ENCODE data around the gene LENG8. TPM values are rescaled to one million over a fixed set of nuclear protein-coding genes. Genes with fewer than 3 reads are reported as not detected.

LENG8 gene
- total and polyA plus RNA-seq, 2 experiments from 2014 or later = 42.1 to 74.3 TPM

GRCh38 chr19:54485851-54486250 lies 36.9 kb downstream of the LENG8 start (continued):
- TF ChIP-seq, protein P1, sequence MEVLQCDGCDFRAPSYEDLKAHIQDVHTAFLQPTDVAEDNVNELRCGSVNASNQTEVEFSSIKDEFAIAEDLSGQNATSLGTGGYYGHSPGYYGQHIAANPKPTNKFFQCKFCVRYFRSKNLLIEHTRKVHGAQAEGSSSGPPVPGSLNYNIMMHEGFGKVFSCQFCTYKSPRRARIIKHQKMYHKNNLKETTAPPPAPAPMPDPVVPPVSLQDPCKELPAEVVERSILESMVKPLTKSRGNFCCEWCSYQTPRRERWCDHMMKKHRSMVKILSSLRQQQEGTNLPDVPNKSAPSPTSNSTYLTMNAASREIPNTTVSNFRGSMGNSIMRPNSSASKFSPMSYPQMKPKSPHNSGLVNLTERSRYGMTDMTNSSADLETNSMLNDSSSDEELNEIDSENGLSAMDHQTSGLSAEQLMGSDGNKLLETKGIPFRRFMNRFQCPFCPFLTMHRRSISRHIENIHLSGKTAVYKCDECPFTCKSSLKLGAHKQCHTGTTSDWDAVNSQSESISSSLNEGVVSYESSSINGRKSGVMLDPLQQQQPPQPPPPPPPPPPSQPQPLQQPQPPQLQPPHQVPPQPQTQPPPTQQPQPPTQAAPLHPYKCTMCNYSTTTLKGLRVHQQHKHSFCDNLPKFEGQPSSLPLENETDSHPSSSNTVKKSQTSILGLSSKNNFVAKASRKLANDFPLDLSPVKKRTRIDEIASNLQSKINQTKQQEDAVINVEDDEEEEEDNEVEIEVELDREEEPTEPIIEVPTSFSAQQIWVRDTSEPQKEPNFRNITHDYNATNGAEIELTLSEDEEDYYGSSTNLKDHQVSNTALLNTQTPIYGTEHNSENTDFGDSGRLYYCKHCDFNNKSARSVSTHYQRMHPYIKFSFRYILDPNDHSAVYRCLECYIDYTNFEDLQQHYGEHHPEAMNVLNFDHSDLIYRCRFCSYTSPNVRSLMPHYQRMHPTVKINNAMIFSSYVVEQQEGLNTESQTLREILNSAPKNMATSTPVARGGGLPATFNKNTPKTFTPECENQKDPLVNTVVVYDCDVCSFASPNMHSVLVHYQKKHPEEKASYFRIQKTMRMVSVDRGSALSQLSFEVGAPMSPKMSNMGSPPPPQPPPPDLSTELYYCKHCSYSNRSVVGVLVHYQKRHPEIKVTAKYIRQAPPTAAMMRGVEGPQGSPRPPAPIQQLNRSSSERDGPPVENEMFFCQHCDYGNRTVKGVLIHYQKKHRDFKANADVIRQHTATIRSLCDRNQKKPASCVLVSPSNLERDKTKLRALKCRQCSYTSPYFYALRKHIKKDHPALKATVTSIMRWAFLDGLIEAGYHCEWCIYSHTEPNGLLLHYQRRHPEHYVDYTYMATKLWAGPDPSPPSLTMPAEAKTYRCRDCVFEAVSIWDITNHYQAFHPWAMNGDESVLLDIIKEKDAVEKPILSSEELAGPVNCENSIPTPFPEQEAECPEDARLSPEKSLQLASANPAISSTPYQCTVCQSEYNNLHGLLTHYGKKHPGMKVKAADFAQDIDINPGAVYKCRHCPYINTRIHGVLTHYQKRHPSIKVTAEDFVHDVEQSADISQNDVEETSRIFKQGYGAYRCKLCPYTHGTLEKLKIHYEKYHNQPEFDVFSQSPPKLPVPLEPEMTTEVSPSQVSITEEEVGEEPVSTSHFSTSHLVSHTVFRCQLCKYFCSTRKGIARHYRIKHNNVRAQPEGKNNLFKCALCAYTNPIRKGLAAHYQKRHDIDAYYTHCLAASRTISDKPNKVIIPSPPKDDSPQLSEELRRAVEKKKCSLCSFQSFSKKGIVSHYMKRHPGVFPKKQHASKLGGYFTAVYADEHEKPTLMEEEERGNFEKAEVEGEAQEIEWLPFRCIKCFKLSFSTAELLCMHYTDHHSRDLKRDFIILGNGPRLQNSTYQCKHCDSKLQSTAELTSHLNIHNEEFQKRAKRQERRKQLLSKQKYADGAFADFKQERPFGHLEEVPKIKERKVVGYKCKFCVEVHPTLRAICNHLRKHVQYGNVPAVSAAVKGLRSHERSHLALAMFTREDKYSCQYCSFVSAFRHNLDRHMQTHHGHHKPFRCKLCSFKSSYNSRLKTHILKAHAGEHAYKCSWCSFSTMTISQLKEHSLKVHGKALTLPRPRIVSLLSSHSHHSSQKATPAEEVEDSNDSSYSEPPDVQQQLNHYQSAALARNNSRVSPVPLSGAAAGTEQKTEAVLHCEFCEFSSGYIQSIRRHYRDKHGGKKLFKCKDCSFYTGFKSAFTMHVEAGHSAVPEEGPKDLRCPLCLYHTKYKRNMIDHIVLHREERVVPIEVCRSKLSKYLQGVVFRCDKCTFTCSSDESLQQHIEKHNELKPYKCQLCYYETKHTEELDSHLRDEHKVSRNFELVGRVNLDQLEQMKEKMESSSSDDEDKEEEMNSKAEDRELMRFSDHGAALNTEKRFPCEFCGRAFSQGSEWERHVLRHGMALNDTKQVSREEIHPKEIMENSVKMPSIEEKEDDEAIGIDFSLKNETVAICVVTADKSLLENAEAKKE (CRISPR knock-in tag; IDR thresholded peaks at IDR 0.05) = no peak
- TF ChIP-seq ZNF114 (CRISPR knock-in tag; IDR thresholded peaks at IDR 0.05) (no peak), JUNB (IDR thresholded peaks at IDR 0.05; ENCODE audit: unreplicated experiment) (no peak), POLR2AphosphoS5 (IDR thresholded peaks at IDR 0.05; ENCODE audit: low read depth) (no peak)

DNA sequence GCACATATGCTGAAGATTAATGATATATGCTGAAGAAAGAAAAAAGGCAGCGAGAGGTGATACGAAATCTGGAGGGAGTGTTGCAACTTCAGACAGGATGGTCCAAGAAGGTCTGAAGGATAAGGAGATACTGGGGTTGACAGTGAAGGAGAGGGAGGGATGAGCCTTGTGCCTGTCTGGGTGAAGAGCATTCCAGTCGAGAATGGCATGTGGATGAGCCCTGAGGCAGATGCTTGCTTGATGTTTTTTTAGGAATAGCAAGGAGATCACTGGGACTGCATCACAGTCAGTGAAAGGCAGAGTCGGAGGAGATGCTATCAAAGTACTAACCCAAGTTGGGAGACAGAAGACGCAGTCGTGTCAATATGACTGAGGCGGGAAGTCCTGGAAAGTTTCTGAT lies 40.3 kb downstream of the LENG8 start:
- Mint-ChIP-seq H3K4me1 (no peaks in the 10 kb centered on the region), H3K4me3 (no peak overlapping the region), H3K9me3 (peaks cover 89% of the 10 kb centered on the region), H3K36me3 (ENCODE audit: low read depth) (peaks cover 27% of the 10 kb centered on the region; the same call in 2 of the 3 replicates), H3K27me3 (ENCODE audit: insufficient read depth, low read depth, poor library complexity) (peaks cover 3% of the 10 kb centered on the region), H3K27ac (no peak overlapping the region)
- no peaks in the 10 kb centered on the region for H3K27me3 ChIP-seq (ENCODE audit: insufficient read depth)
- no peaks in the 10 kb centered on the region for H3K9me2 ChIP-seq (ENCODE audit: insufficient read depth)
- no peak overlapping the region; the same call in 1 of the 2 replicates for H2AFZ ChIP-seq
- DNase-seq (ENCODE audit: low spot score) (peak; percentile 36), ATAC-seq (no peak)
- TF ChIP-seq NANOG (IDR thresholded peaks at IDR 0.05; ENCODE audit: borderline replicate concordance) (no peak), EZH2phosphoT487 (IDR thresholded peaks at IDR 0.05; ENCODE audit: unreplicated experiment) (no peak)
- no peaks in the 10 kb centered on the region for H3K79me2 ChIP-seq (replicated peaks; ENCODE audit: insufficient read depth)
- H3K36me3 ChIP-seq (ENCODE audit: insufficient read depth) = no peaks in the 10 kb centered on the region
- H3K4me1 ChIP-seq (ENCODE audit: insufficient read depth) = no peaks in the 10 kb centered on the region
- no peak overlapping the region for H3K4me2 ChIP-seq
- no peak overlapping the region for H3K27ac ChIP-seq (ENCODE audit: low read depth)
- H3F3A ChIP-seq (replicated peaks; ENCODE audit: low read depth) = no peaks in the 10 kb centered on the region
- H4K20me1 ChIP-seq (replicated peaks; ENCODE audit: insufficient read depth) = no peaks in the 10 kb centered on the region
- no peak overlapping the region for H3K4me3 ChIP-seq

Data from GM23338 (cell line).